Endothelial cell of umbilical vein (primary cell): ENCODE data around the gene SPC25. TPM values are rescaled to one million over a fixed set of nuclear protein-coding genes. Genes with fewer than 3 reads are reported as not detected.

ENCODE experiments used
- BruUV-seq: library from RNA; stranded (reverse); fragments of 400-500 nt; replicated peaks from 2 replicates; lab custom pipeline; 2021; lab: Mats Ljungman, UMichigan
- CTCF ChIA-PET: fragments of 300-600, 350-600 bp; sonication (Branson Sonifier 250); formaldehyde crosslinking; loops from one replicate; lab custom pipeline; 2021; ENCODE audit warnings: antibody characterized with exemption, inconsistent platforms; lab: Charles Lee
- POLR2A ChIA-PET: fragments of 300-600, 350-600 bp; sonication (Branson Sonifier 250); formaldehyde crosslinking; loops from one replicate; lab custom pipeline; 2021; ENCODE audit warnings: antibody characterized with exemption, inconsistent platforms; lab: Charles Lee
- DNase-seq: peaks from one replicate; pipeline ENCODE4 v3.0.0-alpha.2; 2011; ENCODE audit warnings: low read depth, low spot score
- FAIRE-seq: peaks from 2 replicates; lab custom pipeline; 2011; peaks lifted over from hg19 to GRCh38; lab: Jason Lieb, UNC
- H2AFZ ChIP-seq: 2 replicates; pipeline ENCODE4 v1.6.0; 2012; ENCODE audit warnings: low read depth, low read length, control low read depth, inconsistent platforms
- H3K27ac ChIP-seq: 2 replicates; pipeline ENCODE4 v1.5.1; 2011; ENCODE audit warnings: low read depth, mild to moderate bottlenecking, control low read depth, low read length, moderate library complexity; ENCODE audit not compliant: insufficient read depth
- H3K27me3 ChIP-seq, 2 experiments: 2 replicates each; pipeline versions ENCODE4 v1.6.0 to v1.6.1; 2011; ENCODE audit warnings: low read length in 2 of 2, mixed read lengths in 1 of 2; ENCODE audit not compliant: control insufficient read depth in 2 of 2, insufficient read depth in 2 of 2
- H3K36me3 ChIP-seq, 2 experiments: 2 replicates in 1 of 2; 3 replicates in 1 of 2; pipeline ENCODE4 v1.5.1; 2011; ENCODE audit warnings: low read length in 2 of 2, mild to moderate bottlenecking in 1 of 2, moderate library complexity in 1 of 2; ENCODE audit not compliant: control insufficient read depth in 2 of 2, insufficient read depth in 2 of 2; ENCODE audit errors: extremely low read depth in 1 of 2
- H3K4me1 ChIP-seq: 3 replicates; pipeline ENCODE4 v1.5.1; 2011; ENCODE audit warnings: mild to moderate bottlenecking, low read length; ENCODE audit not compliant: control insufficient read depth, insufficient read depth; ENCODE audit errors: extremely low read depth
- H3K4me2 ChIP-seq: 2 replicates; pipeline ENCODE4 v1.6.1; 2011; ENCODE audit warnings: low read length, control low read depth, mixed read lengths; ENCODE audit not compliant: insufficient read depth
- H3K4me3 ChIP-seq, 3 experiments: fragments of 200-600 bp in 1 of 3; sonication (generic), shearing (Covaris generic) in 1 of 3; replicated peaks in 1 of 3; 2 replicates each; pipeline ENCODE4 v1.5.1; 2011 to 2016; ENCODE audit warnings: control low read depth in 3 of 3, low read length in 3 of 3, mild to moderate bottlenecking in 2 of 3, inconsistent platforms in 1 of 3, low read depth in 1 of 3, moderate library complexity in 1 of 3; ENCODE audit not compliant: insufficient read depth in 1 of 3
- H3K79me2 ChIP-seq: 2 replicates; pipeline ENCODE4 v1.6.0; 2012; ENCODE audit warnings: low read length, inconsistent platforms; ENCODE audit not compliant: control insufficient read depth, insufficient read depth
- H3K9ac ChIP-seq: replicated peaks from 2 replicates; pipeline ENCODE3; 2011; ENCODE audit warnings: low read length, control low read depth; ENCODE audit not compliant: insufficient read depth; ENCODE audit errors: extremely low read depth
- H3K9me1 ChIP-seq: replicated peaks from 3 replicates; pipeline ENCODE4 v1.6.0; 2011; ENCODE audit warnings: mild to moderate bottlenecking, low read length; ENCODE audit not compliant: control insufficient read depth, insufficient read depth; ENCODE audit errors: extremely low read depth
- H3K9me3 ChIP-seq: replicated peaks from 2 replicates; pipeline ENCODE4 v1.5.1; 2012; ENCODE audit warnings: low read length, inconsistent platforms; ENCODE audit not compliant: control insufficient read depth, insufficient read depth
- H4K20me1 ChIP-seq: replicated peaks from 2 replicates; pipeline ENCODE3; 2011; ENCODE audit warnings: mild to moderate bottlenecking, low read length; ENCODE audit not compliant: control insufficient read depth, insufficient read depth; ENCODE audit errors: extremely low read depth
- EZH2 ChIP-seq: IDR thresholded peaks from 2 replicates; pipeline ENCODE4 v1.6.1; 2012; ENCODE audit warnings: borderline replicate concordance, low read depth, mild to moderate bottlenecking, moderate library complexity, low read length, inconsistent platforms; ENCODE audit not compliant: severe bottlenecking
- FOS ChIP-seq: IDR thresholded peaks from 2 replicates; pipeline ENCODE4 v1.6.1; 2011; ENCODE audit warnings: mild to moderate bottlenecking, low read length, moderate library complexity, borderline replicate concordance; ENCODE audit not compliant: insufficient read depth
- GATA2 ChIP-seq: IDR thresholded peaks from 2 replicates; pipeline ENCODE4 v1.7.0; 2011; ENCODE audit warnings: low read depth, mild to moderate bottlenecking, moderate library complexity, mixed read lengths, low read length; ENCODE audit not compliant: insufficient read length, insufficient read depth
- JUN ChIP-seq: IDR thresholded peaks from 2 replicates; pipeline ENCODE4 v1.6.1; 2011; ENCODE audit warnings: borderline replicate concordance, low read depth; ENCODE audit not compliant: insufficient read length, insufficient read depth
- MYC ChIP-seq: IDR thresholded peaks from one replicate; pipeline ENCODE4 v1.6.1; 2011; ENCODE audit warnings: mild to moderate bottlenecking, low read depth, low read length
- POLR2A ChIP-seq: IDR thresholded peaks from 2 replicates; pipeline ENCODE4 v1.6.1; 2012; ENCODE audit warnings: low read depth, mild to moderate bottlenecking, control low read depth, low read length
- POLR2AphosphoS5 ChIP-seq: IDR thresholded peaks from 2 replicates; pipeline ENCODE4 v1.6.1; 2012; ENCODE audit warnings: low read depth, mild to moderate bottlenecking, control low read depth, low read length, moderate library complexity; ENCODE audit not compliant: insufficient read depth
- dilution Hi-C: fragments of 300-500 bp; cut with MboI; formaldehyde crosslinking; loops from one replicate; pipeline ENCODE4 v1.15.0; 2019; ENCODE audit warnings: low sequenced_read_pairs; ENCODE audit not compliant: extremely low pct_ligation_motif_present
- intact Hi-C: fragments of 100-400 bp; cut with micrococcal nuclease; formaldehyde crosslinking; loops from one replicate; pipeline ENCODE4 v1.10.0; 2022
- polyA plus RNA-seq, 4 experiments: library from polyadenylated mRNA; depleted of rRNA in 3 of 4; stranded (reverse) in 3 of 4; unstranded in 1 of 4; fragments of >200 nt; gene quantifications; 2 replicates each; pipeline versions ENCODE4 v1.2.1 to v1.2.3, GENCODE V29; 2011 to 2012; ENCODE audit warnings: missing spikeins in 1 of 4
- total RNA-seq: library from RNA; stranded (reverse); gene quantifications from 2 replicates; pipeline ENCODE4 v1.2.3, GENCODE V29; 2021
- TF ChIP-seq, protein P1 (sequence below), 2 donors: IDR thresholded peaks; 1 replicate in 1 of 2; 2 replicates in 1 of 2; pipeline ENCODE4 v1.5.1; 2011; ENCODE audit warnings: low read length in 2 of 2, mild to moderate bottlenecking in 2 of 2, moderate library complexity in 2 of 2, control low read depth in 1 of 2, inconsistent platforms in 1 of 2, low read depth in 1 of 2; ENCODE audit not compliant: insufficient read depth in 1 of 2; ENCODE audit errors: extremely low read depth in 1 of 2
- TF ChIP-seq, protein P2 (sequence below): IDR thresholded peaks from 2 replicates; pipeline ENCODE4 v1.6.1; 2011; ENCODE audit not compliant: insufficient read depth, insufficient read length

SPC25 gene
- total and polyA plus RNA-seq, 2 donors (not counting 3 experiments of a cell fraction or from before 2014, with no cell fraction given) = 10.1 to 24.2 TPM

DNA sequence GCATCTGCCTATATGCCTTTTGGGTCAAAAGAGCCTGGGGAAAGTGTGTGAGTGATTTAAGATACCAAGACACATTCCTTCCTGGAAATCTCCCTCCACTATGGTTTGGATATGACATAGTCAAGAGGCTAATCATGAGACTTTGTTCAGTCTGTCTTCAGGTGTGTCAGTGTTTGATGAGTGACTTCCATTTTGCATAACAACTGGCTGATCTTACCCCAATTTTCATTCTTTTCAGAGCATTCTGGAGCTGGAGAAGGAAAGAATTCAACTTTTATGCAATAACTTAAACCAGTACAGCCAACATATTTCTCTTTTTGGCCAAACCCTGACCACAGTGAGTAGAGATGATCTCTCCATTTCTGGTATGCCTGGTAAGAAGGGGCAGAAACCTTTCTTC, 39.4 kb downstream of the SPC25 start:
- Histone ChIP-seq H3K9me1 (no peaks in the 10 kb centered on the region), H2AFZ (no peak overlapping the region), H3K4me3 (no peak overlapping the region), H3K36me3 (no peaks in the 10 kb centered on the region), H4K20me1 (no peaks in the 10 kb centered on the region), H3K79me2 (no peaks in the 10 kb centered on the region), H3K27ac (no peak overlapping the region), H3K9me3 (no peaks in the 10 kb centered on the region), H3K4me2 (no peak overlapping the region), H3K4me1 (peaks cover 2% of the 10 kb centered on the region), H3K9ac (no peak overlapping the region), H3K27me3 (no peaks in the 10 kb centered on the region)
- TF ChIP-seq, protein P1, sequence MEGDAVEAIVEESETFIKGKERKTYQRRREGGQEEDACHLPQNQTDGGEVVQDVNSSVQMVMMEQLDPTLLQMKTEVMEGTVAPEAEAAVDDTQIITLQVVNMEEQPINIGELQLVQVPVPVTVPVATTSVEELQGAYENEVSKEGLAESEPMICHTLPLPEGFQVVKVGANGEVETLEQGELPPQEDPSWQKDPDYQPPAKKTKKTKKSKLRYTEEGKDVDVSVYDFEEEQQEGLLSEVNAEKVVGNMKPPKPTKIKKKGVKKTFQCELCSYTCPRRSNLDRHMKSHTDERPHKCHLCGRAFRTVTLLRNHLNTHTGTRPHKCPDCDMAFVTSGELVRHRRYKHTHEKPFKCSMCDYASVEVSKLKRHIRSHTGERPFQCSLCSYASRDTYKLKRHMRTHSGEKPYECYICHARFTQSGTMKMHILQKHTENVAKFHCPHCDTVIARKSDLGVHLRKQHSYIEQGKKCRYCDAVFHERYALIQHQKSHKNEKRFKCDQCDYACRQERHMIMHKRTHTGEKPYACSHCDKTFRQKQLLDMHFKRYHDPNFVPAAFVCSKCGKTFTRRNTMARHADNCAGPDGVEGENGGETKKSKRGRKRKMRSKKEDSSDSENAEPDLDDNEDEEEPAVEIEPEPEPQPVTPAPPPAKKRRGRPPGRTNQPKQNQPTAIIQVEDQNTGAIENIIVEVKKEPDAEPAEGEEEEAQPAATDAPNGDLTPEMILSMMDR (IDR thresholded peaks at IDR 0.05; ENCODE audit: extremely low read depth in 1 of 2, insufficient read depth in 1 of 2, low read depth in 1 of 2, low read length in 2 of 2) = no peak
- TF ChIP-seq EZH2 (no peak), POLR2AphosphoS5 (no peak), POLR2A (no peak), GATA2 (no peak), FOS (no peak), MYC (no peak), JUN (no peak)
- TF ChIP-seq, protein P2, sequence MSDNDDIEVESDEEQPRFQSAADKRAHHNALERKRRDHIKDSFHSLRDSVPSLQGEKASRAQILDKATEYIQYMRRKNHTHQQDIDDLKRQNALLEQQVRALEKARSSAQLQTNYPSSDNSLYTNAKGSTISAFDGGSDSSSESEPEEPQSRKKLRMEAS = no peak
- CTCF ChIA-PET = no interaction called here
- no peak for DNase-seq
- POLR2A ChIA-PET = no interaction called here
- BruUV-seq = no TSS peak
- intact Hi-C loops = loop anchor here (1.0 kb wide), 1 partner anchor 39 kb away; the partner anchor contains the start of gene SPC25
- dilution Hi-C loops = no loop called here
- no peak for FAIRE-seq
